Measurements from ENCODE around the gene SPATS1.
A peak's percentile ranks its signal among the peaks of the same experiment; 100 is the strongest.

Gene SPATS1, protein sequence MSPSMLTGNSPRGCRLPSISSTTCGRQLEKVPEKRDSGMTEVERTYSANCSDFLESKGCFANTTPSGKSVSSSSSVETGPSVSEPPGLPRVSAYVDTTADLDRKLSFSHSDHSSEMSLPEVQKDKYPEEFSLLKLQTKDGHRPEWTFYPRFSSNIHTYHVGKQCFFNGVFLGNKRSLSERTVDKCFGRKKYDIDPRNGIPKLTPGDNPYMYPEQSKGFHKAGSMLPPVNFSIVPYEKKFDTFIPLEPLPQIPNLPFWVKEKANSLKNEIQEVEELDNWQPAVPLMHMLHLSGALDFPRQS

DNA sequence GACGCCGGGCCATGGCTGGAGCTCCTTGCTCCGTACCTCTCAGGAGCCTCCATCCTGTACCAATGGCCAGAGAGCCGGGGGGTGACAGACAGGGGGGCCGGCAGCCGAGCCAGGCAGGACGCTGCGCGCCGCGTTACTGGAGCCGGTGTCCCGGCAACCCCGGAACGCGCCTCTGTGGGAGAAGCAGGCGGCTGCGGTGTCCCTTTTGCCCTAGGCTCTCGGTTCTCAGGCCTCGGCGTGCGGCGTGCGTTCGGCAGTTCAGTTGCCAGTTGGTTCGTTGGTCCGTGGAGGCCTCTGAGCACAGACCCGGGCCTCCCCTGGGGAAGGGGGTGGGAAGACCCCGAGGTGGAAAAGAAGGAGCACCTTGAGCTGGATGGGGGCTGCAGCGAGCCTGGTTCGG, at the start of gene SPATS1:
Gene SPATS1, plus strand, starts transcription at position 162 of the 400 bp plus-strand sequence. CDS start 446 bp downstream, outside the sequence.
- DNase-seq (ENCODE audit: low read depth in 2 of 2): no peak

DNA sequence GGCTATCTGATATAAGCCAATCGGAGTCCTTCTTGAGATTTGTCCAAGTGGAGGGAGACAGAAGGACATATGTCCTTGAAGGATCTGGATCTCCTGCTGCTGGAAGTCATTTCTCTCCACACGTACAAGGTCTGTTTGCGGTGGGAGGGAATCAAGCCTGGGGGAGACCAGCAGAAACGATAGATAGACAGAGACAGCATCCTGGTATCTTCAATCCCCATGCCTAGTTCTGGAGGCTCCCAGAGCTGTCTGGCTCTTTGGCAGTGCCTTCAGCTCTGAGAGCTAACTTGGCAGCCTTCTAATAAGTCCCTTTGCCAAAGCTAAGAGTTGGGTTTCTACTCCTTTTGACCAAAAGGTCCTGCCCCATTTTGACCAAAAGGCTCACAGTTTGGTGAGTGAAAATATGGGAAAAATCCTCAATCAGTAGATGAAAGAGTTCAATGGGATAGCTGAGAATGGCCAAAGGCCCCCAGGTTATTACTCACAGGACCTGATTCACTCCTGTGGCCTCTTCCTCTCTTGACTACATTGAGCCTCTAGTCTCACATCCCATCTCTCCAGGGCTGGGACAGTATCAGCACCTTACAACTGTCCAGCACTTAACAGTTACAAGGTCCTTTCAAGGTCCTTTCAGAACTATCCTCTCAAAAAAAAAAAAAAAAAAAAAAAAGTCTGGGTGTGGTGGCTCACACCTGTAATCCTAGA, 49.6 kb upstream of the SPATS1 start:
- DNase-seq (ENCODE audit: low read depth in 2 of 2): no peak

DNA sequence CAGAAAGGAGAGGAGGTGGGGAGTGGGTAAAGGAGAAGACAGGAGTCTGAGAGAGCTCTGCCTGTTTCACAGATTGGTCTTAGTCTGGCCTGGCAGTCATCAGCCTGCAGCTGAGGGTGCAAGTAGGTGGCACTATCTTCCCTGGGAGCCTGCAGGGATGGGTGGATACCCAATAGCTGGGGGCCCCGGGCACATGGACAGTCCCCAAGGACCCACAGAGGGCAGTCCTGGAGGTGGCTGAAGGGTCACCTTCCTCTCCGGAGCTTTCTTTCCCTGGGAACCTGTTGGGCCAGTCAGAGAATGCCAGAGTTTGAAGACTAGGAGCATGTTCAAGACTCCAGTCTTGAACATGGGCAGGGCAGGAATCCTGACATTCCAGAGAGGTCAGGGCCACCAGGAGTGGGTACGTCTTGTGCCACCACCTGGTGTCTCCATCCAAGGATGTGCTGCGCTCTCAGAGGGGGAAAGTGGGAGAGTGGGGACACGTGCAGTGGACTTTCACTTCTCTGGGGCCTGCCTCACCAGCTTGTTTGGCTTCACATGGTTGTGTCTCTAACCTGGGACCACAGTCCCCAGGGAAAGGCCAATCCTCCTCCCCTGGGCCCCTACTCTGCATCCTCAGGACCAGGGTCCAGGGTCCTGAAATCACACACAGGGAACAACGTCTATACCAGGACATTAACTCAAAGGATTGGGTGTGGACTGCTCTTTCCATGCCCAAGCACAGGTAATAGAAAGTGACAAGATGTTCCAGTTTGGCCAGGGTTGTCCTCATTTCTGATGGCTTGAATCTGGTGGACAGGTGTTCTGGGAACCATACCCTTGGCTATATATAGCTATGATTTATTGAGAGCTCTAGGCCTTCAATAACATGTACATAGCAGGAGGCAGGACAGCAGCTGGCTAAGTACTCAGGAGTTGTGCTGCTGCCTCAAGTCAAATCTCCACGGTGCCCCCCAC, 47.3 kb upstream of the SPATS1 start:
- no peak for DNase-seq (ENCODE audit: low read depth in 2 of 2)

DNA sequence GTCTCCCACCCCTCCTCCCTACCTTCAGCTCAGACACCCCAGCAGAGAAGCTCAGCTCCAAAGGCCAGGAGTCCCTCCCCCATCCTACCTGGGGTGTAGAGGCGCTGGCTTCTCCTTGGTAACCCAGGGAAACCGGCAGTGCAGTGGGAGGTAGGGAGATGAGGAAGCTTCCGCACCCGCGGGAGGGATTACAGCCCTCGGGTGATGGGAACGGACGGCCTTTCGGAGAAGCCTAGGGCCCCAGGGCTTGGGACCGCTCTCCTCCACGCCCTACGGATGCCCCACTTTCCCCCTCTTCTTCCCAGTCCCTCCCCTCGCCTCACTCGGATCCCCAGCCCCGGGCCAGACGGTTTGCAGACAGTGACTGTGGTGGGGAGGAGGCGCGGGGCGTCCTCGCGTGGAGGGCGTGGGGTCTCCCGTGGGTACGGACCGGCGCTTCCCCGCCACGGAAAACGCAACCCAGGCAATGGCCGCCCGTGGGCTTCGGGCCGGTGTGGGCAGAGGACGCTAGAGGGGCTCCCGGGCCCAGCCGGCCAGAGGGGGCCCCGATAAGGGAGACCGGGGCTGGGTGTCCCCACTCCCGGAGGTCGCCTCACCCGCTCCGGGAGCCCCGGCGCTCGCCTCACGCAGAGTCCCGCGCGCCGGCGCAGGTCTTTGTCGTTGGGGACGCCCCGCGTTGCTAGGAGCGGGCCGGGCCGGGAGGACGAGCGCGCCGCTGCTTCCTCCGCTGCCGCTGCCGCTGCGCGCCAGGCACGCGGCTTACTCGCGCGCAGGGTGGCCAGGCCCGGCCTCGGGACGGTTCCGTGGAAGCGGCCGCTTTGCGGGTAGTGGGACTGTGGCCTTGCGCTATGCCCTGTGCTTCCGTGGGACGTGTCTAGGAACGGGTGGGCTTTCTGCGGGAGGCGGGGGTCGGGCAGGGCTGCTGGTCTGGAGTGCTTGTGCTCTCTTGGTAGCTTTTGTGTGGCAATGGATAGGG, 45.1 kb upstream of the SPATS1 start:
- peak in 1 of 2 experiments; percentile 50 for DNase-seq (ENCODE audit: low read depth in 2 of 2)

DNA sequence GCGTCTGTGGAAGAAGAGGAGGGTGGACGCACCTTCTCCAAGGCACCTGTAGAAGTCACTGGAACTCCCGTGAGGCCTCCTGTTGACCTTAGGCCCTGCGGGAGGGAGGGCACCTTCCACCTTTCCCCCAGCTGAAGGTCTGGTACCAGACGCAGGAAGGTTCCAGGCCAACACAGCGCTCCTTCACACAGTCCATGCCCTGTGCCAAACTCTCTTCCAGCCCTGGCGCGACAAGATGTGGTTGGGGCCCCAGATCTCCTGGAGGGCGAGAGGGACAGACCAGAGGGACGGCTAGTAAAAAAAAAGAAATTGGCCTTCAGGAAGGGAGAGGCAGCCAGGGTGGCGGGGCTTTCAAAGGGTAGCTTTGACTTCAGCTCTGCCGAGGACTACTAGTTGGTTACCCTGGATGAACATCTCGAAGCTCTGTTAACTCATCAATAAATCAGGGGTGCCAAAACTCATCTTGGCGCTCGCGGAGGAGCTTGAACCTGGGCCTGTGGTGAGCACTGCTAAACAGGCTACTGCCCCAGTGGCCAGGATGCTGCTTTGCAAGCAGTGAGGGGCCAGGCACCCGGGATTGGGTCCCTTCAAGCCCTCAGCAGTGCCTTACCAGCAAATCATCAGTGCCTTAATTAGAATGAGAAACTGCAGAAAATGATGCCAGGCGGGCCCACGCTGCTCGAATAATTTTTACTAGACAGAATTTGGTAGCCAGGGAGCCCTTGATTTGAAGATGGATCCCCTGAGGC, 44.2 kb upstream of the SPATS1 start:
- no peak for DNase-seq (ENCODE audit: low read depth in 2 of 2)

DNA sequence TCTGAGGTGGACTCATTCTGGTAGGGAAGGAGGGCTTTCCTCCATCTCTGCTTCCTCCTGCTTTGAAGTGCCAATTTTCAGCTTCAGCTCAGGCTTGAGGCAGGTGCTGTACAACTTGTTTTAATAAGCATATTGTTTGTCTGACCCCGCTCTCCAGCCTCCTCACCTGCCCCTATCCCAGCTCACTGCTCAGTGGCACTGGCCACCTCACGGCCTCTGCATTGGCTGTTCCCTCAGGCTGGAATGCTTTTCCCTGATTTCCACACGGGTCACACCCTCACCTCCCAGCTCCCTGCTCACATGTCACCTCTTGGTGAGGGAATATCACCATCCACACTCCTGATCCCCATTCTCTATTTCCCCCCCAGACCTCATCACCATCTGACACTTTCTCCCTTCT, 43.6 kb upstream of the SPATS1 start:
- DNase-seq (ENCODE audit: low read depth in 2 of 2): no peak

DNA sequence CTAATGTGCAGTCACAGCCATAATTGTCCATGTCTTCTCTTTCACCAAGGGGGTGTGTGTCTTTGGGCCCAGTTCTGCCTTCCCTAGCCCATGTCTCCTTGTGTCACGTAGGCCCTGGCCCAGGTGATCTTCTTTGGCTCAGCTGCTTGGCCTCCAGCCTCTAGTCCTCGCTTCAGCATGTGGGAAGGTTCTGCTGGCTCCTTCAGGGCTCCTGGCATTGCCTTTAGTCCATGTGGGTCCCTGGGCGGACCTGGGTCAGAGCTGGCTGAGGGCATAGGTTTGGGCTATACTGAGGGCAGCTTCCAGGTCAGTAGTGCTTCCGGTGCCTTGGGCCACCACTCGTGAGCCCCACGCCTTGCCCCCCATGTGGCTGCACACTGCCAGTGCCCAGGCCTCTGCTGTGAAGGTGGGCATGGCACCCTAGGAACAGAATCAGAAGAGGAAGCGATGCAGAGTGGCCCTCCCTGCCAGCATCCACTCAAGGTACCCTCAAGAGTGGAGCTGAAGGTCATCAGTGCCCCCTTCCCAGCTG, 42.1 kb upstream of the SPATS1 start:
- DNase-seq (ENCODE audit: low read depth in 2 of 2): no peak

DNA sequence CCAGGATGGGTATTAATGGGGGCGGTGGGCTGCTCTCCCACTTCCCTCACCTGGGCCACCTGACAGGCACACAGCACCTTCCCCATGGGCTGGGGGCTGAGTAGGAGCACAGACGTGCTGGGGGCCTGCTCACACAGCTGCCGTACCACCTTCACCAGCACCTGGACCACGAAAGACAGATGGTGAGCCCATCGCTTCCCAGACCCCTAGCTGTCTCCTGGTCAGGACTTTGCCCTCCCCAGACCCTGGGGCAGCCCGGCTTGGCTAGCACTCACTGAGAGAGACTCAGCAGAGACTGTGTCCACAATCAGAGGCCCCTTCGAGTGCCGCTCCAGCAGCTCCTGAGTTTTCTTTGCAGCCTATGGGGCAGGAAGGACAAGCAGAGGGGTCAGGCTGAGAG, 41.3 kb upstream of the SPATS1 start:
- DNase-seq (ENCODE audit: low read depth in 2 of 2): no peak

DNA sequence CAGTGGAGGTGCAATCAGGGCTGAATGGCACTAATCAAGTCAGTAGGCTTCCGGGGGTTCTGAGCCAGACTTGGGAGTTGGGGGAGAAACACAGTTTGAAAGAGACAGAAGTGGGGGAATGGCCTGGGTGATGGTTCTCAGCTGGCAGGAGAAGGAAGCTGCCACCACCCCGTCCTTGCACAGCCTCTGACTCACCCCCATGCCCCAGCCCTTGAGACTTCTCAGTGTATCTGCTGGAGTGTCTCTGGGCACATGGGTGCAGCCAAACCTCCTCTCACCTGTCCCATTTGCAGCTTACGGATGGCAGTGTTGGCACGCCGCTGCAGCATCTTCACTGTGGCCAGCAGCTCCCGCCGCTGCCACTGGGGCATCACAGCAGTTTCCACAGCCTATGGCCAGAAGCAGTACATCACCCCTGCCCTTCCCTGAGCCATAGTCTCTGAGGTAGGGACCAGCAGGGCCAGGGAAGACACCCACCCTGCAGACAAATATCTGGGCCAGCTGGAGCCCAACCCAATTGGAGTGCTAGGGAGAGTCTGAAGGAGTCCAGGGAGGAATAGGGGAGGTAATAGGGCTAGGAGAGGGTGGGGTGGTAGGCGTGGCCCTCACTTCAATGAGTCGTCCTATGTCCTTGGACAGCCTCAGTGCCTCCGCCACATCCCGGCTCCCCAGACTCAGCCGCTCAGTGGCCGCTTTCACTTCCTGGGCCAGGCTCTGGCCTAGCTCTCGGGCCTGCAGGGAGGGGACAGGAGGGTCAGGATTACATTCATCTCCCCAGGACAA, 40.5 kb upstream of the SPATS1 start:
- DNase-seq (ENCODE audit: low read depth in 2 of 2): no peak

DNA sequence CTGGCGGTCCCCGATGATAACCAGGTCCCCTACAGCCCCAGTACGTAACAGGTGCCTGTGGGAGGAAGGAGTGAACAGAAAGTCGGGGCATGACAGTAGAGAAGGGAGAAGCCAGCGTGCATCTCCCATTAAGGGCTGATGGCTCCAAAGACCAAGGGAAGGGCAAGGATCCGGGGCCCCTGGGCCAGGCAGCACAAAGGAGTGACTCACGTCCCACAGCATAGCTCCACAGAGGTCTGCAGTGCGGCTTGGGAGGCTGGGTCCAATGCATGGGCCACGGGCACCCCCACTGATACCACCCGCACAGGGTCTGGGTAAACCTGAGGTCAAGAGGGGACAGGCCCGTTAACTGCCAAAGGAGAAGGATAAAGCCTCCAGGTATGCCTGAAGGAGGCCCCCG, 39.6 kb upstream of the SPATS1 start:
- DNase-seq (ENCODE audit: low read depth in 2 of 2): no peak

DNA sequence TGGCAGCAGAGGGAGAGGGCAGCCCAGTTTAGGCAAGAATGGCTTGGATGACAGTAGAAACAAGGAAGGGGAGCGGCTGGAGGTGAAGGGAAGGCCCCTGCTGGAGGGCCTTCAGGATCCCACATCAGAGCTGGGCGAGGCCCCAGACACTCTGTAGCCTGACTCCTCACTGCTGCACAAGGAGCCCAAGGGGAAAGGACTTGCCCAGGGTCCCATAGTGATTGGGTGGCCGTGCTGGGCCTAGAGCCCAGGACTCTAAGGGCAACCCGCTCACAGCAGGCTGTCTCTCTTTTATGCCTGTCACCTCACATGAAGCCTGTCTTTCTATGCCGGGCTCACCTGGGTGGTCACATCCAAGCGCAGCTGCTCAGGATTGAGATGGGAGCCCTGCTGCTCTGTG, 38.6 kb upstream of the SPATS1 start:
- no peak for DNase-seq (ENCODE audit: low read depth in 2 of 2)

DNA sequence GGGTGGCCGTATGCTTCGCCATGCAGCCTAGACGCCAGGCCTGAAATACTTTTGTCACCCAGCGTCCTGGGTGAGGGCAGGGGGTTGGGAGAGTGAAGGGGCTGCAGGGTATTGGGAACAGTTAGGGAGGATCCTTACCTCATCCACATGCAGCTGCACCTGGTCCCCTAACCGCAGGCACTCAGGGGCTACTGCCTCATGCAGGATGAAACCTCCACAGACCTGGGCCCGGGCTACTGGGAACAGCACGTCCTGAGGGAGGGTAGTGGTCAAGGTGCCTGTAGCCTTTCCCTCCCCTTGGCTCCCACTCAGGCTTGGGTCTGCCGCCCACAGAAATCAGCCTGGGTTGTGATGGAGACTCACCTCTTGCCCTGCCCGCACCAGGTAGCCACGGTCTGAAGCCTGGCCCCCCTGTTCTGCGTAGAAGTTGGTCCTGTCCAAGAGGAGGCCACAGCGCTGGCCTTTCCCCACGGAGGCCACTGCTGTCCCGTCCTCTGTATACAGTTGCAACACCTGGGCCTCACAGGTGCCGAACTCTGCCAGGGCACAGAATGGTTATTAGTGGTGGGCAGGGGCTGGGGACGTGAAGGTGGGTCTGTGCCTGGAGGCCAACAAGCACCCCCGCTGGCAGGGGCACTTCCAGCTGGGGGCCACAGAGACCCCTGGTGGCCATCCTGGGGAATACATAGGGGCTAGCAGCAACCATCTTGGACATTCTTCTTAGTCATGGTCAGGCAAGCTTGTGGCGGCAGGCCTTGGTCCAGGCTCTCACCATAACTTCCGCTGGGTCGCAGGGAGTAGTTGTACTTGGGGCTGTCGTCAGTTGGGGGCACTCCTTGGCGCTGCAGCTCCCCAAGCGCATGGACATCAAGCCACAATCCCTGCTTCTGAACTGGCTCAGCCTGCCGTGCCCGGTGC, 37.9 kb upstream of the SPATS1 start:
- DNase-seq (ENCODE audit: low read depth in 2 of 2): peak in 1 of 2 experiments; percentile 25

DNA sequence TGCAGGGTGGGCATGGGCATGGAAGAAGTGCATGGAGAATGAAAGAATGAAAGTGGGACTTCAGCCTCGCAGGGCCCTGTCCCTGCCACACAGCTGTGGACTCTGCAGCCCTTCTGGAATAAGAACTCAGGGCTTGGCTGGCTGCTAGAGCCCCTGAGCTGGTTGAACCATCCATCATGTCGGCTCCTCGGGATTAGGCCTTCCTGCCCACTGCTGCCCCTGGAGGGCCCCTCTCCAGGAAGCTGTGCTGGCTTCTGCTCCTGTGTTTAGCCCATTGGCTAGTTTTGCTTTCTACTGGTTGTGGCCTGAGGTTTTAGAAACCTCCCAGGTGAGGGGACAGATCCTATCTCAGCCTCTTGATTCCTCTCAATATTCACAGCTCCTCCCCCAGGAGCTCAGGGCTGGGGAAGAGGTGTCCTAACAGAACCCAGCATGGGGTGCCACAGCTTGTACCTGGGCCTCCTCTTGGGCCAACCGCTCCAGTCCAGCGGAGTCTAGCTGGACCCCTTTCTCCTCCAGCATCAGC, 37.2 kb upstream of the SPATS1 start:
- no peak for DNase-seq (ENCODE audit: low read depth in 2 of 2)

DNA sequence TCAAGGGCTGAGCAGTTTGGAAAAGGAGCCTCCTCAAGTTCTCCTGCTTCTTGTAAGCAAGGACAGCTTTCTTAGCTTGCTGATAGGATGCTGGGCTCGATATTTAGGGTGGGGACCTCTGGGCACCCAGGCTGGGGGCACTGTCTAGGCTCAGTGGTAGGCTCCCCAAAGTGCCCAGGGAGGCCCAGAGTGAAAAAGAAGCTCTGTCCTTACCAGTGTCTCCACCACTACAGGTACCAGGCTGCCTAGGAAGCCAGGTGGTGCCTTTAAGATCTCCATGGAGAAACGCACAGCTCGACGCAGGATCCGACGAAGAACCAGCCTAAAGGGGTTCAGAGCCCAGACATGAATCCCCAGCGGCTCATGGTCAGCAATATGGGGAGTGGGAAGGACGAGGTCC, 35.7 kb upstream of the SPATS1 start:
- DNase-seq (ENCODE audit: low read depth in 2 of 2): no peak

DNA sequence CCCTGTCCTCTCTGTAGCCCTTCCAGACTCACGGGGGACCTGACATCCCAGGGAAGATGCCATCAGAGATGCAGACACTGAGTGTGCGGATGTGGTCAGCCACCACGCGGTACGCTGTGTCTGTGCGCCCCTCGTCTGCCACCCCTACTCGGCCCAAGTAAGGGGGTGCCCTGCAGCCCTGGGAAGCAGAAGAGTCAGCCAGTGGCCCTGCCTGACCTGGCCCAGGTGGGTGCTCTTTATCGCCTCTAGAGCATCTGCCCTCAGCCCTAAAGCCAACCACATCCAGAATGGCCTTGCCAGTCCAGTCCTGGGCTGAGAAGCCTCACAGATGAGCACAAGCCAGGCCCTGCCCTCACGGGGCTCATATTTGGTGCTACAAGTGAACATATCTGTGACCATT, 35.2 kb upstream of the SPATS1 start:
- DNase-seq (ENCODE audit: low read depth in 2 of 2): no peak

DNA sequence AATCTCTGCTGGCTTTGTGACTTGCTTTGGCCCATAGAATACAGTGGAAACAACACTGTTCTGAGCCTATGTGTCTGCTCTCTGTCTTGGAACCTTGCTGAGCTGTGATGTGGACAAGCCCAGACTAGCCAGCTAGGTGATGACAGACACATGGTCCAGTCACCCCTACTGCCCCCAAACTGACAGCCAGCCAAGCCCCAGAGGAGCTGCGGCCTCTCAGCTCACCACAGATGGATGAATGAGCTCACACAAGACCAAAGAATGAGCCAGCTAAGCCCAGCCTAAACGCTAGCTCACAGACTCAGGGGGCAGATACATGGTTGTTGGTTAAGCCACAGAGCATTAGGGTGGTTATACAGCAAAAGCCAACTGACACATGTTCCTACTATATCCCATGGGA, 33.4 kb upstream of the SPATS1 start:
- DNase-seq (ENCODE audit: low read depth in 2 of 2): no peak

DNA sequence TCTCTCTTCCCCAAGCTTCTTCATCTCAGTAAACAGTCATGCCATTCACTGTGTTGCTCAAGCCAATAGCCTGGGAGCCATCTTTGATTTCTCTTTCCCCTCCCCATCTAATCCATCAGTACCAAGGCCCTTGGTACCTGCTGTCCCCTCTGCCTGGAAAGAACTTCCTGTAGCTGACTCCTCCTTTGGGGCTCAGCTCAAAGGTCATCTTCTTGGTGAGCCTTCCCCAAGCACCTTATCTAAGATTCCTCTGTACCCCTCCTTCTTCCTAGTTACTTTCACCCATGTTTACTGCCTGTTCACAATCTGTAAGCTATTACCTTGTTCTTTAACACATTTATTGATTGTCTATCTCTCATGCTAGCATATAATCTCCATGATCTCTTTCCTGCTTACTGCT, 32.8 kb upstream of the SPATS1 start:
- DNase-seq (ENCODE audit: low read depth in 2 of 2): no peak

DNA sequence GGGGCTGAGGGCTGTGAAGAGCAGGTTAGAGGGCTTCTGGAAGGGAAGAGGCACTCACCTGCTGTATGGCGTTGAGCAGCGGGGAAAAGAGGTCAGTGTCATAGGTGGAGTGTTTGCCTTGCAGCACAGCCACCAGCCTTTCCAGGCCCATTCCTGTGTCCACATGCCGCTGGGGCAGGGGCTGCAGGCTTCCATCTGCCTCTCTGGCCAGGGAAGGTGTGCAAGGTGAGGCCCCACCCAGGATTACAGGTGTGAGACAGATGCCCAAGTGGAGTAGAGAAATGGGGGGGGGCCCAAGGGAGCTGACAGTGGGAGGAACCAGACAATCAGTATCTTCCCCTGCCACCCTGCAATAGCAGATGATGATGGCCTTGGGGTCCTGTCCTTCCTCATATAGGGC, 32.2 kb upstream of the SPATS1 start:
- no peak for DNase-seq (ENCODE audit: low read depth in 2 of 2)

All from stimulated activated CD4-positive, alpha-beta T cell treated with anti-CD3 and anti-CD28 coated beads, Interleukin-12 subunit alpha, Interleukin-12 subunit beta, amount 100 ng/mL, for 24 hours (primary cell).